ENCODE data around the gene RET.
"Not testable (repeated sequence)": the region's sequence is repeated elsewhere in the genome, so short reads cannot be mapped to it uniquely, and the experiment has no call there.

RET gene

DNA sequence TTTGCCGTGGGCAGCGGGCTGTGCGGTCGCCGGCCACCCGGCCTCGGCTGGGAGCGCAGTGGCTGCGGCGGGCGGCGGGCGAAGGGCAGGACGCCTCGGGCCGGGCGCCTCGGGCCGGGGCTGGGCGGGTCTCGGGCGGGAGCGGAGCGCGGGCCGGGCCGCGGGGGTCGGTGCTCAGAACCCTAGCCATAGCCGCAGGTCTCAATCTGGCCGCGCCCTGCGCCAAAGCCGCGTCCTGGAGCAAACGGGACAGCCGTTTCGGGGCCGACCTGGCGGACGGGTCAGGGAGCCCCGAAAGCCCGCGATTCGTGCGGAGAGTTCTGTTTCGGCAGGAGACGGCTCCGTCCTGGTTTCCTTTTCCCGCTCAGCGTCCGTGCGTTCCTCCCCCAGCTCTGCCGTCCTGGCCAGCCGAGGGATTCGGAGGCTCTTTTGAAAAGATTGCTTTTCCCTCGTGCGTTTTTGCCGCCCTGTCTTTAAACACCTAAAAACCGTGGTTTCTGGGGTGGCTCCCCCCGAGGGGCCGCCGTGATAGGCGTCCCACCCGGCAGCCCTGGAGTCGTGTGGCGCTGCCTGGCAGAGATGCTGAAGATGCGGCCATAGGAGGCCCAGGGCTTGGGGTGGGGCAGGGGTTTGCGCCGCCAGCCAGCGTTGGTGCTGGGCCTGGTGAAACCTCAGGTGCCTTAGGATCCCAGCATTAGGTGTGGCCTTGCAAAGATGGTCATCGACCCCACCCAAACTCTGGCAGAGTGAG, 727 bp downstream of the RET start:
- no peak for DNase-seq

GRCh38 chr10:43078175-43078985, 1.5 kb downstream of the RET start:
- DNase-seq, result no peak

GRCh38 chr10:43078986-43079273, 2.1 kb downstream of the RET start:
- DNase-seq, result no peak

DNA sequence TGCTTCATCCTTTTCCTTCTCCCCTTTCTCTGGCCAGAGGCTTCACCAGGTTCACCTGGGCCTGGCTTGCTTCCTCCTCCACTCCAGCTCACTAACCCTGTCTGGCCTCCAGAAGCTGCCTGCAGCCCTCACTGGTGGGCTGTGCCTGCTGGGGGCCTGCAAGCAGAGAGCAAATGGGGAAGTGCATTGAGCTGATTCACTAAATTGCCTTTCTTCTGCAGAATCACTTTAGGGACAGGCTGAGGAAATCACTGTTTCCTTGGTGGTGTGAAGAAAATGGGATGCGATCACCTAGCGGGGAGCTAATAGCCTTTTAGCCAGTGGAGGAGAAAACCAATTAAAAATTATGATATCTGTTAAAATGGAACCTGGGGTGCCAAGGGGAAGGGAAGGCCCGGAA, 3.0 kb downstream of the RET start:
- DNase-seq, result no peak

DNA sequence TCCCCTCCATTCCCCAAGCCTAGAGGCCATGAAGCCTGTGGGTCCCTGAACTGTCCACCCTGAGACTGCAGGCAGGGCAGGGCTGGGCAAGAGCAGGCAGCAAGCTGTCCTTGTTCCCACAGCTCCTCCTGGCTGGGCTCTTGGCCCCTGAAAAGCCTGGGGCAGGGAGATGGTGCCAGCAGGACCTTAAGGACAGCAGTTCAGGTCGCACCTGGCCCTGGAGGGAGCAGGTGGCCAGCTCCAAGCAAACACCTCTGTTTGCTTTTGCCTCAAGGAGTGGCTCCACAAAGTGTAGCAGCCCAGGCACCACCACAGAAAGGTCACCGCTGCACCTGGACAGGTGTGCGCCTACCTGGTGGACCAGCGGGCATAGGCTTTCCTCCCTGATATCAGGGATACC, 5.2 kb downstream of the RET start:
- no peak for DNase-seq

DNA sequence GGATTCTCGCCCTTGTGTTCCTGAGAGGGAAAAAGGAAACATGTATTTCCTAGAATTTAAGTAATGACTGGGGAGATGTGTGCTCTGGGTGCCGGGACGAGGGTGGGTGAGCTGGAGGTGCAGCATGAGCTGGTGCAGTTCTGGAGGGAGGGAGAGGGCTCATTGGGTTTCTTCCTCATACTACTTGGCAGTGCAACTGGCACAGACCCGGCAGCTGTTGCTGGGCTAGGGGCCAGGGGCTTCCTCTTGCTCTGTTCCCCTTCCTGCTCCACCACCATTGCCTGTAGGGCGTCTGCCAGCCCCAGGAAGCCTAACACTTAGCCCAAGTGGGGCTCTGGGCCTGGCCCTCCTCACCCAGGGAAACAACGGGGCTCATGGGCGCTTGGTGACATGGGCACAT, 5.9 kb downstream of the RET start:
- DNase-seq, result peak in 1 of 56 donors; percentile 8

DNA sequence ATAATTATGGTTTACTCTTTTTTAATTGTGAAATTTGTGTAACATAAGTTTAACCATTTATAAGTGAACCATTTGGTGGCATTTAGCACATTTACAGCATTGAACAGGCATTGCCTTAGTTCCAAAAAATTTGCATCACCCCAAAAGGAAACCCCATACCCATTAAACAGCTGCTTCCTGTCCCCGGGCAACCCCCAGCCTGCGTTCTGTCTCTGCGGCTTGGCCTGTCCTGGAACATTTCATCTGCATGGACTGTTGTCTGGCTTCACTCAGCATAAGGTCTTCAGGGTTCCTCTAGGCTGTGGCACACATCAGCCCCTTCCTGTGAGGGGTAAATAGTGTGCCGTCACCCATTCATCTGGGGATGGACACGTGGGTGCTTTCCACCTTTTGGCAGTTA, 6.9 kb downstream of the RET start:
- DNase-seq, result no peak

GRCh38 chr10:43084812-43085211, 7.9 kb downstream of the RET start:
- no peak for DNase-seq

- no peak for DNase-seq
Observed at GRCh38 chr10:43086321-43086942, 9.6 kb downstream of the RET start.

DNA sequence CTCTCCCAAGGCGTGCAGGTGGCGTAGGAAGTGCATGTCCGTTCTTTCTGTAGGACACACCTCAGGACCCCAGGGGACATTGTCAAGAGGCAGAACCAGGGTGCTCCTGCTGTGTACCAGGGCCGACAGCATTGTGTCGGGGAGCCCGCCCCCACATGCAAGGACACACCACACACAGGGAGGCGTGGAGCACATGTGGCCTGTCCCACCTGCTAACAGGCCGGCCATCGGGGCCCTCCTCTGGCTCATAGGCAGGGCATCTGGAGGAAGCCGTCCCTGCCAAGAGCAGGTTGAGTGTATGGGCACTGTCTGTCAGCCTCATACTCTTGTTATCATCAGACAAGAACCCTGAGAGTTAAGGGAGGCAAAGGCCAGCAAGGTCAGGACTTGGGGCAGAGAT, 12.7 kb downstream of the RET start:
- no peak for DNase-seq

GRCh38 chr10:43090188-43090587, 13.3 kb downstream of the RET start:
- no peak for DNase-seq

- no peak for DNase-seq
Observed at GRCh38 chr10:43090664-43091063, 13.8 kb downstream of the RET start.

DNA sequence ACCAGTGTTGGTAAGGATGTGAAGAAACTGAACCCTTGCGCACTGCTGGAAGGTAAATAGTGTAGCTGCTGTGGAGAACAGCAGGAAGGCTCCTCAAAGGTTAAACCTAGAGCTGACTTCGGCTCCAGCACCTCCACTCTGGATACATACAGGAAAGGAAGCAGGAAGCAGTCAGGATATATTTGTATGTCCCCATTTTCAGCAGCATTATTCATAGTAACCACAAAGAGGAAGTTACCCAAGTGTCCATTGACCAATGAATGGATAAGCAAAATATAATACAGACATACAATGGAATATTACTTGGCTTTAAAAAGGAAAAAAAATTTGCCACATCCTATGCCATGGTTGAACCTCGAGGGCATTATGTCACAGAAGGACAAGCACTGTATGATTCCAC, 15.0 kb downstream of the RET start:
- DNase-seq, result no peak

- DNase-seq, result peak in 12 of 56 donors; percentile 4 to 26 (median 10)
Observed at GRCh38 chr10:43093423-43094076, 16.7 kb downstream of the RET start.

- no peak for DNase-seq
Observed at GRCh38 chr10:43094085-43094484, 17.2 kb downstream of the RET start.

DNA sequence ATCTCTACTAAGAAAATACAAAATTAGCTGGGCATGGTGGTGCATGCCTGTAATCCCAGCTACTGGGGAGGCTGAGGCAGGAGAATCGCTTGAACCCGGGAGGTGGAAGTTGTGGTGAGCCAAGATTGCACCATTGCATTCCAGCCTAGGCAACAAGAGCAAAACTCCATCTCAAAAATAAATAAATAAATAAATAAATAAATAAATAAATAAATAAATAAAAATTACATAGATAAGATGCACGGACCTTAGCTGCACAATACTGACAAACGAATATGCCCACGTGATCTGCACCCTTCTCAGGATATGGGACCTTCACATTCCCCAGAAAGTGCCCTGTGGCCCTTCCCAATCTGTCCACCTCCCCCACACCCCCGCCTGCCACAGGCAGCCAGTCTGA, 22.5 kb downstream of the RET start:
- not testable (repeated sequence) for DNase-seq

GRCh38 chr10:43099928-43100327, 23.1 kb downstream of the RET start:
- DNase-seq, result no peak

DNA sequence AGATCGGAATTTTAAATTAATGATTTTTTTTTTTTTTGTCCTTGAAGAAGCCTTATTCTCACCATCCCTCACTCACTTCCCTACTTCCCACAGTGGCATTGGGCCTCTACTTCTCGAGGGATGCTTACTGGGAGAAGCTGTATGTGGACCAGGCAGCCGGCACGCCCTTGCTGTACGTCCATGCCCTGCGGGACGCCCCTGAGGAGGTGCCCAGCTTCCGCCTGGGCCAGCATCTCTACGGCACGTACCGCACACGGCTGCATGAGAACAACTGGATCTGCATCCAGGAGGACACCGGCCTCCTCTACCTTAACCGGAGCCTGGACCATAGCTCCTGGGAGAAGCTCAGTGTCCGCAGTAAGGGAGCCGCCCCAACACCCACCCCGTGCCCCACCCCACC, 23.5 kb downstream of the RET start:
- DNase-seq, result no peak

GRCh38 chr10:43102063-43102828, 25.4 kb downstream of the RET start:
- DNase-seq, result no peak

DNA sequence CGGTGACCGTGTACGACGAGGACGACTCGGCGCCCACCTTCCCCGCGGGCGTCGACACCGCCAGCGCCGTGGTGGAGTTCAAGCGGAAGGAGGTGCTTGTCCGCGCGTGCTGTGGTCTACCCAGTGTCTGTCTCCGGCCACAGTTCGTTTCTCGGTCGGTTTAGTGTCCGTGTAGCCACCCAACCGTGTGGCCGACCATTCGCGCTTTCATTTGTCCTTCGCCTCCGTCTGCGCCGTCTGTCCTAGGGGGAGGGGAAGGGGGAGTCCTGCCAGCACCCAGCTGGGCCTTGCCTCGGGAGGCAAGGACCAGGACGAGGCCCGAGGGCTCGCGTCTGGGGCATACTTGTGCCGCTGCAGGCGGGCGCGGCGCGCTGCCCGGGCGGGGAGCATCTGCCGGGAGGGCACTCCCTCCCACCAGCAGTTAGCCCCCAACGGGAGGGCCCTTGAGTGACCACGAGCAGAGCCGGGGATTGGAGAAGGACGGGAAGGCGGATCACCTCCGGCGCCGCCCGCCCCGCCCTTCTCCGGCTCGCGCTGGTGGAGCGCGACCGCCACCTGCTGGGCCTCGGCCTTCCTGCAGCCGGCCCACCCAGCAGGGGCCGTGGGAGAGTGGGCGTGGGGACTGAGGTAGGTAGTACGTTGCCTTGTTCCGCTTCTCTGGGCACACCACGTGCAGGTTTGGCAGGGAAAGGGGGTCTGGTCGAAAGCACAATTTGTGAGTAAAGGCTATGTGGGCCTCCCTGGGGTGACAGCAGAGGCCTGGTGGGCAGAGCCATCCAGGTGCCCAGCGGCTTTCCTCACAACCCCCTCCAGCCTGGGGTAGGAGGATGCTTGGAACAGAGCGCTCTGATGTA, 28.5 kb downstream of the RET start:
- peak in 51 of 56 donors; percentile 4 to 77 (median 50) for DNase-seq

GRCh38 chr10:43105956-43106229, 29.0 kb downstream of the RET start:
- no peak for DNase-seq

All from amygdala (tissue), 56 donors.